COR-L47 (cell line): ENCODE results near the gene IL31.

ENCODE experiments used
- DNase-seq: peaks from one replicate; lab custom pipeline; 2025; lab: John Stamatoyannopoulos, UW

IL31 gene

GRCh38 chr12:122155705-122156104 lies 18.3 kb downstream of the IL31 start:
- no peak for DNase-seq

GRCh38 chr12:122152754-122153153 lies 21.3 kb downstream of the IL31 start:
- no peak for DNase-seq

- DNase-seq: no peak
These were observed 23.8 kb downstream of the IL31 start for GRCh38 chr12:122150127-122150681.

GRCh38 chr12:122148657-122149056 lies 25.4 kb downstream of the IL31 start:
- DNase-seq: no peak

GRCh38 chr12:122147514-122148290 lies 26.3 kb downstream of the IL31 start:
- no peak for DNase-seq

- DNase-seq: no peak
These were observed 28.3 kb downstream of the IL31 start for GRCh38 chr12:122145505-122146330.

GRCh38 chr12:122144885-122145284 lies 29.1 kb downstream of the IL31 start:
- no peak for DNase-seq

- no peak for DNase-seq
These were observed 31.2 kb downstream of the IL31 start for GRCh38 chr12:122142857-122143256.

GRCh38 chr12:122141911-122142725 lies 31.9 kb downstream of the IL31 start:
- no peak for DNase-seq

GRCh38 chr12:122140467-122141257 lies 33.4 kb downstream of the IL31 start:
- no peak for DNase-seq

- no peak for DNase-seq
These were observed 34.1 kb downstream of the IL31 start for GRCh38 chr12:122139941-122140340.

GRCh38 chr12:122139266-122139665 lies 34.8 kb downstream of the IL31 start:
- DNase-seq: no peak

GRCh38 chr12:122138616-122139015 lies 35.4 kb downstream of the IL31 start:
- no peak for DNase-seq

- no peak for DNase-seq
These were observed 35.8 kb downstream of the IL31 start for GRCh38 chr12:122138181-122138580.

- peak; percentile 38 for DNase-seq
These were observed 36.3 kb downstream of the IL31 start for GRCh38 chr12:122137681-122138080.

GRCh38 chr12:122137229-122137628 lies 36.8 kb downstream of the IL31 start:
- DNase-seq: no peak

GRCh38 chr12:122135437-122136031 lies 38.5 kb downstream of the IL31 start:
- no peak for DNase-seq

- DNase-seq: no peak
These were observed 40.6 kb downstream of the IL31 start for GRCh38 chr12:122133192-122133950.

- DNase-seq: no peak
These were observed 43.9 kb downstream of the IL31 start for GRCh38 chr12:122130150-122130549.

GRCh38 chr12:122129131-122129530 lies 44.9 kb downstream of the IL31 start:
- DNase-seq: no peak
